G401 (cell line): ENCODE measurements around the gene OGA. TPM values are rescaled to one million over a fixed set of nuclear protein-coding genes. Genes with fewer than 3 reads are reported as not detected.

ENCODE experiments used
- DNase-seq: peaks from one replicate; pipeline ENCODE4 v3.0.0-alpha.2; 2015; ENCODE audit warnings: low spot score
- in situ Hi-C: cut with HindIII; loops from 2 replicates; pipeline ENCODE4 v1.10.0; 2016; ENCODE audit warnings: low sequenced_read_pairs, mixed read lengths
- total RNA-seq: library from RNA; depleted of rRNA; stranded (reverse); fragments of >200 nt; shearing (Covaris generic); gene quantifications from 2 replicates; pipeline ENCODE4 v1.2.3, GENCODE V29; 2014

OGA gene
- total RNA-seq, 1 experiment from 2014 or later: 67.4 TPM

DNA sequence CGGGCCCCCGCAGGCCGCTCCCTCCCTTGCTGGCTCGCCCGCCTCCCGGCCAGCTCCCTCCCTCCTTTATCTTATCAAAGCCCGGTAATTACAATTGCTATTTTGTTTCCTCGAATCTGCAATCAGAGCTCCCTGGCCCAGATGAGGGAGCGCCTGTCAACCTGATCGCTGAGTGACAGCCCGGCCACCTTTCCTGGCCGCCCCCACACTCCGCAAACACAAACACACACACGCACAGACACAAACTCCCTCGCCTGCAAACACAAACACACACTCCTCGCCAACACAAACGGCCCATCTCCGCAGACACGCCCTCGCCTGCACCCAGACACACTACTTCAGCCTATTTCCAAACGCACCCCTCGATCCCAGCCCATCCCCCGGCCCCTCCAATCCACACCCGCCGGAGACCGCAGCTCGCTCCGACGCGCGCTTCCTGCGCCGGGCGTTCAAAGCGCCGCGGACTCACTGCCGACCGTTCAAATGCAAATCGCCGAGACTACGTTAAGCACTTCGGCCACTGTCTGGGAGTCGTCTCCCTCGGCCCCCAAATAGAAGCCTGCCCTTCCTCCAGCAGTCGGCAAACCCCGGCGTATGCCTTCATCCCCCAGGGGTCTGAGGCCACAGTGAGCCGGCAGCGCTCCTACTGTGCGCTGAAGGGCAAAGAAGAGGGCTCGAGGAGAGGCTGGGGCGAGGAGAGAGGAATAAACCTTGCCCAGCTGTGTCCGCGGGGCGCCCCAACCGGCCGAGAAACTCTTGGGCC, 39.3 kb downstream of the OGA start:
- DNase-seq: no peak
- in situ Hi-C loops: no loop called here

DNA sequence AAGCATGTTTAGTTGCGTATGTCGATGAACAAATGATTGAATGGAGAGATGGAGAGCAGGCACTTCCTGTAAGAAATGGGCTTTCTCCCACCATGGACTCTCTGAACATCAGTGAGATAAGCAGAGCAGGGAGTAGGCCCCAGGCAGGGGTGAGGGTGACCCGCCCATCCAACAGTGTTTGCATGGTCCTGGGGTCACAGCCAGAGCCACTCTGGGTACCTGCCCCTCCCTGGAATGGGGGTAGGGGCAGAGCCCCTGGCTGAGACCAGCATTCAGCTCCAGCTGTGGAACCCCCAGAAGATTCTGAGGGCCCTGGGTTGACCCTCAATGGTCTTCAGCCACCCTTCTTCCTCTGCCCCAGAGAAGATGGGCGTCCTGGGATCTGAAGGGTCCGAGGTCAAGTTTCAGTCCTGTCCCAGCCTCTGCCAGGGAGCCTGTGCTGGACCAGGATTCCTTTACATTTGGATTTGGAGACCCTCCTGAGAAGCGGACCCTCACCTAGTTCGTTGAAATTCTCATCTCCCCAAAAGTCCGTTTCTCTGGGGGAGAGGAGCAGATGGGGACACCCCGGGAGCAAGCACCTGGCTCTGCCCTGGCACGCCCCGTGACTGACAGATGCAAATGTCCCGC, 40.0 kb downstream of the OGA start:
- DNase-seq: no peak
- in situ Hi-C loops: no loop called here

DNA sequence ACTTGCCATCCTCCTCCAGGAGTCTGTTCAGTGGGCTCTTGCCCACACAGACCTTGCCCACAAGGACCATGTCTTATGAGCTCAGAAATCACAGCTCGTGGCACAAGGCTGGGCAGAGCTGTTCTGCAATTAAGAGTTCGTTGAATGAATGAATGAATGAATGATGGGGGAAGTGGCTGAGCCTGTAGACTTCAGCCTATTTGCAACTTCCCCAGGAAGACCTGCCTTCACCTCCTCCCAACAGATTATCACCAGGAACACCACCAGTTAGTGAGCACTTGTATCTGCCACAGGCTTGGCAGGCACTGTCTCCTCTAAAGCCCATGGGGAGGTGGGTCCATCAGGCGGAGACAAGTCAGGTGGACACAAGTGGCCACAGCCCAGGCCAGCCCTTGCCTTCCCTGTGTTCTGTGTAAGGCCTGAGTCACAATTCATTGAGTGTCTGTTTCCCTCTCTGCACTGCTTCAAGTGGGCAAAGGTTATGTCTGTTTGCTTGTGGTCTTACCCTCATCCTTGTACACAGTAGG, 40.6 kb downstream of the OGA start:
- no peak for DNase-seq
- in situ Hi-C loops: no loop called here

DNA sequence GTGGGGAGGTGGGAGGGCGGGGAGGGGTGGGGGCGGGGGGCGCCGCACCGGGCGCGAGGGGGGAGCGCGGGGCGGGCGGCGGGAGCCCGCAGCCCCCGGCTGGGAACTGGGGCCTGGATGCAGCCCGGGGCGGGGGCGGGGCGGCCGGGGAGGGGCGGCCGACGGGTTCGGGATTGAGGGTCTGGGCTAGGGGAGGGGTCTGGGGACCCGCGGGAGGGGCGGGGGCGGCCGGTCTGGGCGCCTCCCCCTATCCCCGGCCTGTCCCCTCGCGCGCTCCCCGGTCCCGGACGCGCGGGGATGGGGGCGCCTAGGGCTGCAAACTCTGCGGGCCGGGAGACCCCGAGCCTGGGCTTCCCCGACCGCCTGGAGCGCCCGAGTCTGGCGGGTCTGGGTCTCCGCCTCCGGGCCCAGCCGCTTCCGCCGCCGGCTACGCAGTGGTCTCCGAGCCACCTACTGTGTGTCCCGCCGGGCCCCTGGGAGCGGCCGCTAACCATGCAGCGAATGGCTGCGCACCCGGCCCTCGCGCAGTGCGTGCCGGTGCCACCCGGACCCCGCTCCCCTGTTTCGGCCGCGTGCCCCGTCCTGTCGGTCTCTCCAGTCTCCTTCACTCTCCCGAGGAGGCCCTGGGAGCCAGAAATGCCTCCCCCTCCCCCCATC, 42.0 kb downstream of the OGA start:
- in situ Hi-C loops: no loop called here
- DNase-seq: no peak

DNA sequence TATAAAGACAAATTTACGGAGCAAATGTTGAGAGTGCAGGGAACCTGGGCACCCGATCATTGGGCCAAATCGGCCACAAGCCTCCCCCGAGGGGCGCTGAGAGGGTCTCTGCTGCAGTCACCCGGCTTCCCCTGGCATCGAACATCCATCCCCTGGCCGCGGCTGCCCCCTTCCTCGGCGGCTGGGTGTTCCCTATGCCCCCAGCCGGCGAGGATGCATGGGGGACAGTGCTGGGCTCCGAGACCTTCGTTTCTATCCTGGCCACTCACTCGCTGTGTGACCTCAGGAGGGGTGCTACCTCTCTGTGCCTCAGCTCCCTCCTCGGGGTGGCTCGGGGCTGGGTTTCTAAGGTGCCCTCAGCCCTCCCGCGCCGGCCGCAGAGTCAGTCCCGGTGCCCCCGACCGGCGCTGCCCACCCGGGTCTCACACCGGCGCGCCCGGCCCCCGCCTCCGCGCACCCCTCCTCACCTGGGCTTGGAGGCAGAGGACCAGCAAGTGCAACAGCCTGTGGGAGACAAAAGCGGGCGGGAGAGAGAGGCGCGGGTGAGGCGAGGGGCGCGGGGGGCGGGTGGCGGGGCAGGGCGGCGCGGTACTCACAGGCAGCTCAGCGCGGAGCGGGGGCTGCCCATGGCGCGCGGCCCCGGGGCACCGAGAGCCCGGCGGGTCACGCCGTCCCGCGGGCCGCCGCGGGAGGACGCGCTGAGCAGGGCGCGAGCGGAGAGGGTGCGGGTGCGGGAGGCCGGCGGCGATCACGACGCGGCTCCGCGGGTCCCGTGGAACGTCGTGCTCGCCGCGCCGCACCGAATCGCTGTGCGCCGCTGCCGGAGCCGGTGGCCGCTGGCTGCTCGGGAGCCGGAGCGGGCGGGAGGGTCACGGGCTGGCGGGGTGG, 42.7 kb downstream of the OGA start, which contains the start of gene FGF8:
Gene FGF8 (minus strand): TSS at position 842 of the 888 bp plus-strand sequence. CDS start 214 bp downstream, at position 628.
- DNase-seq: no peak
- in situ Hi-C loops: no loop called here

DNA sequence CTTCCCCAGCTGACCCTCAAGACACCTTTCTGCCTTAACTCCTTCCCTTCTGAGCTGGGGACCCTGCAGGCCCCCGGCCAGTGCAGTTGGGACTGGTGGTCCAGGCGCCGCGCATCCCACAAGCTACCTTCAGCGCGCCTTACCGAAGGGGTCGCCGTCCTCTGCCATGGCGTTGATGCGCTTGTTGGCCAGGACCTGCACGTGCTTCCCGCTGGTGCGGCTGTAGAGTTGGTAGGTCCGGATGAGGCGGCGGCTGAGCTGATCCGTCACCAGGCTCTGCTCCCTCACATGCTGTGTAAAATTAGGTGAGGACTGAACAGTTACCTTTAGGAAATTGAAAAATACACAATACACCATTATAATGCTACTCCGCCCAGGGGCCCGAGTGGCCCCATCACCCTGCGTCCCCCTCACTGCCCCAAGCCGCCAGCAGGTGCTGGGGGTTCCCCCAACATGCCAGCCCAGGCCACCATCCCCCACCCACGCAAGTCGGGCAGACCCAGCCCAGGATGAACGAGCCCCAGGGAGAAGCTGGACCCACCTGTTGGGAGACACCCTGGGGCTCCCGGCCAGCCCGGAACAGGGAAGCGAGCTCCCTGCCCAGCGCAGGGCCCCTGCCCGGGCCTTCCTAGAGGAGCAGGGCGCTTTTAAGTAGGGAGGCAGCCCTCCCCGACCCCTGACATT, 43.5 kb downstream of the OGA start:
- in situ Hi-C loops: no loop called here
- DNase-seq: no peak

DNA sequence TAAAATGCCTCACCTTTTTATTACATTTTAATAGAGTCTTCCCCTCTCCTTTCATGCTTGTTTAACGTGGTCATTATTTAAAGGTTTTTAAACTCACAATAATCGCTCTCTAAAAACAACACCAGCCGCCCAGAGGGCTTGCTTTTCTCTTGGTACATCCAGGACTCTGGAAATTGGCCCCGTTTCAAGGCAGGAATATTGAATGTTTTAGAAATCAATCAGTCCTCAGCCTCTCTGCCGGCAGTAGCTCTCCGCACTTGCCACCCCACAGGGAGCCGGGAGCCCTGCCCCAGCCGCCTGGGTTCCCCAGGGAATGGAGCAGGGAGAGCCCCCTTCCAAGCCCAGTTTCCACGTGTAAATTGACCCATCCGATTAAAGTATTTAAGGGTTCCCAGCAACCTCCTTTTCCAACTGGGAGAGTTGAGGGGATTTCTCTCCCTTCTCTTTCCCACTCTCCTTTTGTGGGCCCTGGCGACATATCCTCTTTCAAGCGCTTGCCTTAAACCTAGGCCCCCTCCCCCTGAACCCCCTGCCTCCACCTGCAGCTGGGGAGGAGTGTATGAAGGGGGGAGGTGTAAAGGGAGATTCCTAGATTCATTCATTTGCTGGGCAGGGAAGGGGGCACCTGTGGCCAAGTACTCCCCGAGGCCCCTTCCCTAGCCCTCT, 44.2 kb downstream of the OGA start:
- no peak for DNase-seq
- in situ Hi-C loops: no loop called here

DNA sequence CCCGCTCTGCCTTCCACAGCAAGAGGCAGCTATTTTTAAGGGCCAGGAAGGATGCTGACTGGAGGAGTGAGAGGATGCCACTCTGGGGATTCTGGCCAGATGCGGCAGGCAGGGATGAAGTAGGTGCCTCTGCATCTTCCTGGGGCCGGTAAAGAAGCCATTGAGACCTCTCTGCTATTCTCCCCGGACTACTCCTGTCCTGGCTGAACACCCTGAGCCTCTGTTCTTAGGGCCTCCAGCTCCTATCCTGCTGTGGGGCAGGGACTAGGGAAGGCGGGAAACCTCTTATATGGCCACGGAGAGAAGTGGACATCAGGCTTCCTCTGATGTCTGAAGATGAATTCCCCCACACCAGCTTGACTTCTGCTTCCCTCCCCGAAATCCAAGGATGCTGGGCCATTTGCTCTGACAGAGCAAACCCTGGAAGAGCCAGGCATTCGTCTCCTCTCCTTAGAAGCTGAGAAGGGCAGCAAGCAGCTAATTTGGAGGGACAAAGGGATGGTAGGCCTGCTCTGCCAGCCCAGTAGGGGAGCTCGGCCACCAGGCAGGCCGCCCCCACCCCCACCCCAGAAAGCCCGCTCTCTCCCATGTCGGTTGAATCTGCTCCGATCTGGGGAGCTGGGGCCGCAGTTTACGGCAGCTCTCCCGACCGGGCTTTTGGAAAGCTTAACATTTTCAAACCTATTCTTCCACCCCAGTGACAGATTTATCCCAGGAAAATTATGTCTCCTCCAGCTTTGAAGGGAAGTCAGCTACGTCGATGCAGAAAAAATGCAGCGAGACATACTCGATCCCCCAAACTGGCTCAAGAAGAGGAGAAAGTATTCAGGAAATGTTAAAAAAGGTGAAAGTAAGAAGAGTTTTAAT, 45.1 kb downstream of the OGA start:
- in situ Hi-C loops: no loop called here
- no peak for DNase-seq

DNA sequence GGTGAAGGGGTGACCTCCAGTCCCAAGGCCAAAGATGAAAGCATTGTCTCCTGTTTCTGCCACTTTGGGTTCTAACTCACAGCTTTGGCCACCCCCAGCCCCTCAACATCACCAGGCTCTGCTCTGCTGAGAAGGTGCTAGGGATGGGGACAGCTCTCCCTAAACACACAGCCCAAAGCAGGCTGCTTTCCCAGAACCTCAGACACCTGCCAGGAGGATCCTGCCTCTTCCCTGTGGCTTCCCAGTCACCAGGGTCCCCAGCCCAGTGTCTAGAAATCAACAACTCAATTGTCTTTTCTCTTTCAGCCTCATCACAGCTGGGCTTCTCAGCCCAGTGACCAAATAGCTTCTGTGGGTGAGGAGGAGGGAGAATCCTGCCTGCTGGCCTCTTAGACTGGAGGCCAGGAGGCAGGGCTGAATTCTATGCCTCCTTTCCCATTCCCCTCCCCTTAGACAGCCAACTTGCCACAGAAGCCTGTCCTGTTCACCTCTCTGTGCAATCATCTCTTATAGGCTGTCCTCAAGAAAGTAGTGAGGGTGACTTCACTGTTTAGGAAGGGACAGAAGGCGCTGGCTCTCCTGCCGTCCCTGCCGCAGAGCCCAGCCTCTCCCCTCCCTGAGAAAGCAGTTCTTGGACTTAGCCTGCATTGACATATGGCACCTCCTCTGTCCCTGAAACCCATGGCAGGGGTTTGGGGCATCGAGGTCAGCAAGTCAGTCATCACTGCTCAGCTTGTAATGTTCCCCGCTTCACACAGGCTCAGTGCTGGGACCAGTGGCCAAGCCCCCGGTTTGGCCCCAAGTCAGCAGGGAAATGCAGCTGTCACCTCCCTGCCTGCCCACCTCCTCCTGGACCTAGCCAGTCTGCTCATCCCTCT, 46.0 kb downstream of the OGA start:
- DNase-seq: no peak
- in situ Hi-C loops: no loop called here

DNA sequence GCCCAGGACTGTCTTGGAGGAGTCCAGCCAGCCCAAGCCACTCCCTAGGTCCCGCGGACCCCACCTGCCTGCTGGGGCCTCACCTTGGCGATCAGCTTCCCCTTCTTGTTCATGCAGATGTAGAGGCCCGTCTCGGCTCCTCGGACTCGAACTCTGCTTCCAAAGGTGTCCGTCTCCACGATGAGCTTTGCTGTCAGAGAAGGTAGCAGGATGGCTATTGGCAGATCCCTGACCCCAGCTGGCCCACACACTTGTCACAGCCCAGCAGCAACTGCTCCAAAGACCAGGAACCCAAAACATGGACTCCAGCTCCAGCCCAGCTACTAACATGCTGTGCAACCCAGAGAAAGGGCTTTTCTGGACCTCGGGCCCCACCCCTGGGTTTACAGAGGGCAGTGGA, 46.9 kb downstream of the OGA start:
- no peak for DNase-seq
- in situ Hi-C loops: no loop called here

DNA sequence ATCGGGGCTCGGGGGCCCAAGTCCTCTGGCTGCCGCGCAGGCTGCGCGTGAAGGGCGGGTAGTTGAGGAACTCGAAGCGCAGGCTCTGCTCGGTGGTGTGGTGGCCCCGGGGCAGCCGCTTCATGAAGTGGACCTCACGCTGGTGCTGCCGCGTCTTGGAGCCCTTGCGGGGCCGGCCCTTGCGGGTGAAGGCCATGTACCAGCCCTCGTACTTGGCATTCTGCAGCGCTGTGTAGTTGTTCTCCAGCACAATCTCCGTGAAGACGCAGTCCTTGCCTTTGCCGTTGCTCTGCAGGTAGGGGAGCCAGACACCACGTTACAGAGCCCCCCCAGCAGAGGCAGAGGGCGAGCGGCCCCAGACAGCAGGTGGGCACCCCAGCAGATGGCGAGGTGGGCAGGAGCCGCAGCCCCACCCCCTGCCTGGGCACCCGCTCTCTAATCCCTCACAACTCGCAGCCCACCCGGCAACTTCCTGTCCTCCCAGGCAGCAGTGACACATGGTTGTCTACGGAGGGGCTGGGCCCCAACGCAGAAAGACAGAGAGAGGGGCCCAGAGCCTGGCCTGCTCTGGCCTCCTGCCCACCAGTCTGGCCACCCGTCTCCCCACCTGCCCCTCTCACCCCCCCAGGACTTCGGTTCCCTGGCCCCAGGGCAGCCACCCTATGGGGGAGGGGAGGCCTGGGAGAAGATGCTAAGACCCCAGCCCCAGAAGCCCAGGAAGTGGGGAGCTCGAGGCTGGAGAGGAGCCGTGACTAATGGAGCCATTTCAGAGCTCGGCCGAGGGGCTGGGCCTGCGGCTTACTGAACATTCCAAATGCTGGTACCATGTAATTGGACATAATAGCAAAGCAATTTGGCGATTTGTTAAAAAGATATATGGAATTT, 47.7 kb downstream of the OGA start:
- in situ Hi-C loops: no loop called here
- DNase-seq: no peak

DNA sequence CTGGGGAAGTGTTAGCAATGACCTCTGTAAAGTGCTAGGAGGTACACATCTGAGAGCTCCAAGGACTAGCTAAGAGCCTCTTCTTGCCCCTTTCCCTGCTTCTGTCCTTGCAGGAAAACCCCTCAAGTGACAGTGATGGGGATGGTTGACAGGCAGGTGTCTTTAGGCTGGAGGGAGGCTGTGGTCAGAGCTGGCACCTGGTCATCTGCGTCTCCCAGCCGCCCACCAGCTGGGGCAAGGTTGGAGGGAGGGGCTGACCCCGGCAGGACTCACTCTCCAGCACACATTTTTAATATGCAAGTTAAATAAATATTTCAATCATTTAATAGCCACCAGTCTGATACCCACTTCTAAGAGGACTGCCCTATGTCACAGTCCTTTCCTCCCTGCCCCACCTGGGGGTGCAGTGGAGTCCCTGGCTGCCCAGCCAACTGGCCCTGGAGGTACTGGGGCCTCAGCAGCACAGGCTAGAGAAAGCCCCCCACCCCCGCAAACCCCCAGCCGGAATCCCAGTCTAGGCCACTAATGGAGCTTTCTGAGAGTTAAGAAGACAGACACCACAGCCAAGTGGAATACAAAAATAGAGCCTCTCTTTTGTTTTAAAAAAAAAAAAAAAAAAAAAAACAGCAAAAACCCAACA, 48.6 kb downstream of the OGA start:
- in situ Hi-C loops: no loop called here
- no peak for DNase-seq

DNA sequence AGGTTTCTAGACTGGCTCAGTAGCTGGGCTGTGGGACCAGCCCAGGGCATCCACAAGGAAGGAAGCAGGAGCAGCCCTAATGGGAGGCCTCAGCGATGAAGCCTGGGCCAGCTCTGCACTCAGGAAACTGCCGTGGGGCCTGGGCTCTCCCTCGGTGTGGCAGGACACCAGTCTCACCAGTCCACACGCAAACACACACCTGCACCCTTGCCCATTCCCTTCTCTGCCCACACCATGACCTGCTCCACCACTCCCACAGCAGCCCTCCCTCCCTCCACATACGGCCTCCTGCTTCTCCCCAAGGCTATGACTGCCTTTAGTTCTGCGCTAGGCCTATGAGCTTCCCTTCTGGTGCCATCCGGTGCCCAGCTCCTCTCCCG, 49.5 kb downstream of the OGA start:
- in situ Hi-C loops: no loop called here
- DNase-seq: no peak

DNA sequence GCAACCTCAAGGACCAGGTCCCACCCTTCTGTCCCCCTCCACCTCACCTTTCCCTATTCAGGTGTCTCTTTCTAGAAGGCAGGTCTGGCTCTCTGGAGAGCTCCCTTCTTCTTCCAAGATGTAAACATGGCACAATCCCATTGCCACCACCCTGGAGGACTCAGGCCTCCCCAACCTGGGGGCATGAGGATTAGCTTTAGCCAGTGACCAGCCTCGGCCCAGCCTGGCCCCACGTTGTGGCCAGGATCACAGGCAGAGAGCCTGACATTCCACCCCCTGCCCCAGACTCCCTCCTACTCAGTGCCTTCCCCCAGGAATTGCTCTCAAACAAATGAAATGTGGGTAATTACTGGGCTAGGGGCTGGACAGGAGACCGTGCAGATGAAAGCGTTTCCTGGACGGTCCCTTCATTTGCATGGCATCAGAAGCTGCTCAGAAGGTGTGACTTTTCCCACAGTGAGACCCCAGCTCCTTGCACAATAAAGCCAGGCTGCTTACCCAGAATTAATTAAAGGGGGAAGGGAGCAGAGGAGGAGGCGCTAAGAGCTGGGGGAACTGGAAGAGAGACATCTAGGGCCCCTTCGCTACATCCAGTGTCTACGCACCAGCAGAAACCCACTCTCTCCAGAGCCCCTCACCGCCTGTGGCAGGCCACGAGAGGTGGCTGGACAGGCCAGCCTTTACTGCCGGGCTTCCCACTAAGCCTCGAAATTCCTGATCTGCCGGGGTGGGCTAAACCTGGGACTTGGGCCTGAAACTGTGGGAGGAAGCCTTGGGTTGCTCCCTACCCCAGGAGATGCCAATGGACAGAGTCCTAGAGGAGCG, 50.1 kb downstream of the OGA start:
- in situ Hi-C loops: no loop called here
- no peak for DNase-seq
